K562 (cell line): Measurements from ENCODE around the gene POLD4. TPM values are rescaled to one million over a fixed set of nuclear protein-coding genes. Genes with fewer than 3 reads are reported as not detected.

Experiments used
- ATAC-seq: fragments of 200-7000 bp; cut with Tn5 transposase; 3 replicates; pipeline ENCODE4 v1.9.1; 2020; ENCODE audit warnings: moderate library complexity
- BruUV-seq: library from RNA; stranded (reverse); fragments of 400-500 nt; replicated peaks from 2 replicates; lab custom pipeline; 2021; lab: Mats Ljungman, UMichigan
- CTCF ChIA-PET: fragments of 300-600 bp; formaldehyde crosslinking; extraction: SDS; loops from one replicate; lab custom pipeline; 2021; ENCODE audit warnings: low intra/inter-chr PET ratio; lab: Yijun Ruan, JAX
- POLR2A ChIA-PET: fragments of 300-600, 350-650 bp; sonication (Branson Sonifier 250); formaldehyde crosslinking; extraction: SDS; loops from one replicate; lab custom pipeline; 2021; ENCODE audit warnings: antibody characterized with exemption, inconsistent platforms; lab: Yijun Ruan, JAX
- DNase-seq, 4 experiments: peaks; one replicate each; pipeline versions ENCODE4 v3.0.0 to v3.0.0-alpha.2; 2011 to 2018; ENCODE audit warnings: low spot score in 3 of 4, mixed read lengths in 3 of 4; ENCODE audit errors: extremely low read depth in 1 of 4
- FAIRE-seq: peaks from 2 replicates; lab custom pipeline; 2011; peaks lifted over from hg19 to GRCh38; lab: Jason Lieb, UNC
- H2AFZ ChIP-seq: 2 replicates; pipeline ENCODE4 v1.6.0; 2011; ENCODE audit warnings: low read depth, low read length, control low read depth, inconsistent platforms
- H3K27ac ChIP-seq: fragments of 200-600 bp; 3 replicates; pipeline ENCODE4 v1.8.0; 2011; ENCODE audit warnings: low read depth, mild to moderate bottlenecking, control low read depth, inconsistent platforms, low read length, moderate library complexity, mixed read lengths; ENCODE audit errors: extremely low read depth
- H3K27me3 ChIP-seq, 2 experiments: fragments of 300-600 bp in 1 of 2; 2 replicates in 1 of 2; 3 replicates in 1 of 2; pipeline versions ENCODE4 v1.6.0 to v1.8.0; 2011; ENCODE audit warnings: inconsistent platforms in 2 of 2, low read length in 2 of 2, mild to moderate bottlenecking in 1 of 2, mixed read lengths in 1 of 2, moderate library complexity in 1 of 2; ENCODE audit not compliant: control insufficient read depth in 2 of 2, insufficient read depth in 2 of 2
- H3K36me3 ChIP-seq: fragments of 300-600 bp; 3 replicates; pipeline ENCODE4 v1.8.0; 2011; ENCODE audit warnings: mild to moderate bottlenecking, low read length, inconsistent platforms; ENCODE audit not compliant: control insufficient read depth, insufficient read depth
- H3K4me1 ChIP-seq, 2 experiments: fragments of 200-600 bp in 1 of 2; replicated peaks in 1 of 2; 2 replicates in 1 of 2; 3 replicates in 1 of 2; pipeline versions ENCODE4 v1.5.1 to v1.8.0; 2011; ENCODE audit warnings: inconsistent platforms in 2 of 2, low read length in 2 of 2, mild to moderate bottlenecking in 1 of 2, mixed read lengths in 1 of 2, moderate library complexity in 1 of 2; ENCODE audit not compliant: control insufficient read depth in 2 of 2, insufficient read depth in 2 of 2
- H3K4me2 ChIP-seq: 2 replicates; pipeline ENCODE4 v1.6.1; 2011; ENCODE audit warnings: low read length, control low read depth, inconsistent platforms, mixed read lengths; ENCODE audit not compliant: insufficient read depth
- H3K4me3 ChIP-seq: fragments of 200-600 bp; sonication (generic), shearing (Covaris generic); 2 replicates; pipeline ENCODE4 v1.5.1; 2016; ENCODE audit warnings: control low read depth, inconsistent platforms
- H3K79me2 ChIP-seq: fragments of 200-600 bp; 3 replicates; pipeline ENCODE4 v1.8.0; 2011; ENCODE audit warnings: low read length, inconsistent platforms; ENCODE audit not compliant: control insufficient read depth, insufficient read depth
- H3K9ac ChIP-seq, 2 experiments: 2 replicates each; pipeline versions ENCODE4 v1.6.0 to v1.6.1; 2011; ENCODE audit warnings: low read depth in 2 of 2, low read length in 2 of 2, control low read depth in 1 of 2, inconsistent platforms in 1 of 2, mild to moderate bottlenecking in 1 of 2, mixed read lengths in 1 of 2; ENCODE audit not compliant: insufficient read depth in 1 of 2
- H3K9me1 ChIP-seq: one replicate; pipeline ENCODE4 v1.6.0; 2011; ENCODE audit warnings: inconsistent platforms, mild to moderate bottlenecking, low read length, moderate library complexity; ENCODE audit not compliant: control insufficient read depth, insufficient read depth
- H3K9me3 ChIP-seq: replicated peaks from 2 replicates; pipeline ENCODE4 v1.5.1; 2011; ENCODE audit warnings: low read depth, low read length, inconsistent platforms; ENCODE audit not compliant: control insufficient read depth, insufficient read depth
- H4K20me1 ChIP-seq: replicated peaks from 2 replicates; pipeline ENCODE4 v1.6.1; 2011; ENCODE audit warnings: low read length, inconsistent platforms, mixed read lengths; ENCODE audit not compliant: control insufficient read depth, insufficient read depth
- CREB1 ChIP-seq, 2 experiments: sonication (generic) in 1 of 2; formaldehyde crosslinking in 1 of 2; IDR thresholded peaks; 2 replicates each; pipeline versions ENCODE4 v1.6.1 to v1.8.0; 2012 to 2022; ENCODE audit warnings: inconsistent platforms in 1 of 2, mild to moderate bottlenecking in 1 of 2, missing genetic modification reagents in 1 of 2, moderate library complexity in 1 of 2
- CSDE1 ChIP-seq, 2 experiments: fragments of 450-650 bp; IDR thresholded peaks; 2 replicates each; pipeline ENCODE4 v1.6.1; 2016; ENCODE audit warnings: mild to moderate bottlenecking in 1 of 2
- EHMT2 ChIP-seq: fragments of 450-650 bp; IDR thresholded peaks from 2 replicates; pipeline ENCODE4 v1.6.1; 2018; ENCODE audit warnings: antibody characterized with exemption
- ELF1 ChIP-seq: fragments of 200-800 bp; sonication (Bioruptor generic); IDR thresholded peaks from 2 replicates; pipeline ENCODE4 v1.6.1; 2016; ENCODE audit warnings: missing genetic modification characterization, missing compliant biosample characterization
- ETS2 ChIP-seq: IDR thresholded peaks from 2 replicates; pipeline ENCODE4 v1.6.1; 2016; ENCODE audit warnings: borderline replicate concordance, missing genetic modification characterization, mild to moderate bottlenecking, moderate library complexity, missing compliant biosample characterization; ENCODE audit not compliant: poor library complexity, severe bottlenecking
- HSF4 ChIP-seq: fragments of 250-450 bp; sonication (Bioruptor Pico); IDR thresholded peaks from 2 replicates; pipeline ENCODE4 v2.1.2; 2022; ENCODE audit warnings: mild to moderate bottlenecking, moderate library complexity, borderline replicate concordance
- MCM2 ChIP-seq: fragments of 450-650 bp; IDR thresholded peaks from 2 replicates; pipeline ENCODE4 v1.6.1; 2017; ENCODE audit warnings: low read depth, mild to moderate bottlenecking
- PREB ChIP-seq: sonication (generic); formaldehyde crosslinking; IDR thresholded peaks from 2 replicates; pipeline ENCODE4 v1.8.1; 2023; ENCODE audit warnings: mild to moderate bottlenecking, missing genetic modification reagents
- RAD21 ChIP-seq, 2 experiments: fragments of 250-450 bp in 1 of 2; fragments of 450-650 bp in 1 of 2; sonication (Bioruptor Pico) in 1 of 2; formaldehyde crosslinking in 1 of 2; IDR thresholded peaks in 1 of 2; conservative IDR thresholded peaks in 1 of 2; 2 replicates each; pipeline versions ENCODE4 v1.4.0 to v1.8.0; 2020 to 2022; ENCODE audit warnings: mild to moderate bottlenecking in 2 of 2, moderate library complexity in 1 of 2
- RBM22 ChIP-seq: fragments of 200-400 bp; formaldehyde crosslinking; IDR thresholded peaks from 2 replicates; pipeline ENCODE4 v1.6.1; 2018; ENCODE audit warnings: low read length, low read depth; ENCODE audit not compliant: poor library complexity, severe bottlenecking
- SIN3A ChIP-seq, 2 experiments: fragments of 150-350 bp in 1 of 2; IDR thresholded peaks; 2 replicates each; pipeline ENCODE4 v1.6.1; 2011 to 2016; ENCODE audit warnings: borderline replicate concordance in 2 of 2, low read depth in 2 of 2, low read length in 2 of 2, mild to moderate bottlenecking in 2 of 2, moderate library complexity in 2 of 2; ENCODE audit not compliant: control insufficient read depth in 1 of 2
- SMARCB1 ChIP-seq: IDR thresholded peaks from 2 replicates; pipeline ENCODE4 v1.6.1; 2011; ENCODE audit warnings: improper control_type of control experiment, low read depth; ENCODE audit not compliant: insufficient read length
- ZNF12 ChIP-seq: sonication (generic); formaldehyde crosslinking; IDR thresholded peaks from 2 replicates; pipeline ENCODE4 v1.4.0; 2020; ENCODE audit warnings: mild to moderate bottlenecking, missing genetic modification reagents
- ZNF280A ChIP-seq: fragments of 450-650 bp; IDR thresholded peaks from 2 replicates; pipeline ENCODE4 v1.6.1; 2018; ENCODE audit warnings: mild to moderate bottlenecking, low read depth; ENCODE audit not compliant: partially characterized antibody
- ZNF408 ChIP-seq: fragments of 250-450 bp; sonication (Bioruptor Pico); IDR thresholded peaks from 2 replicates; pipeline ENCODE4 v1.4.0; 2020; ENCODE audit warnings: low read depth, mild to moderate bottlenecking, moderate library complexity
- WGBS: fragments of 100-300 bp; shearing (Covaris generic); methylation state at CpG from one replicate; pipeline ENCODE4 v1.1.6; 2016; ENCODE audit warnings: low coverage, mixed read lengths; ENCODE audit not compliant: insufficient coverage; ENCODE audit errors: missing lambda C conversion rate; 5-methylcytosine and 5-hydroxymethylcytosine counted together
- in situ Hi-C: fragments of 300-500 bp; cut with MboI; formaldehyde crosslinking; loops from 4 replicates; pipeline ENCODE4 v1.15.0; 2018; ENCODE audit warnings: inconsistent platforms, mixed read lengths
- intact Hi-C: fragments of 100-400 bp; cut with micrococcal nuclease; formaldehyde crosslinking; loops from 2 replicates; pipeline ENCODE4 v1.14.2; 2022
- polyA plus RNA-seq, 8 experiments: library from polyadenylated mRNA; depleted of rRNA in 4 of 8; stranded (reverse) in 5 of 8; unstranded in 3 of 8; fragments of >200 nt; fragmentation: Nextera tagmentation in 2 of 8; fragmentation: Illumina TruSeq in 1 of 8; extraction: Ambion mirVana in 2 of 8; extraction: Trizol in 1 of 8; gene quantifications; 2 replicates each; pipeline versions ENCODE4 v1.2.1 to v1.2.3, GENCODE V29; 2011 to 2014; ENCODE audit warnings: inconsistent platforms in 1 of 8, missing spikeins in 1 of 8
- total RNA-seq, 7 experiments: library from RNA; depleted of rRNA in 6 of 7; stranded (reverse); fragments of >200 nt in 6 of 7; fragmentation: Illumina TruSeq in 2 of 7; extraction: Trizol in 2 of 7; gene quantifications; 2 replicates each; pipeline versions ENCODE4 v1.2.1 to v1.2.3, GENCODE V29; 2011 to 2021; ENCODE audit warnings: low replicate concordance in 1 of 7
- TF ChIP-seq, protein P1 (sequence below), 2 experiments: fragments of 450-650 bp in 1 of 2; sonication (generic) in 1 of 2; formaldehyde crosslinking; conservative IDR thresholded peaks; 2 replicates each; pipeline versions ENCODE4 v1.4.0 to v1.8.1; 2020 to 2022; ENCODE audit warnings: mild to moderate bottlenecking in 1 of 2, missing genetic modification reagents in 1 of 2

Gene POLD4
- total and polyA plus RNA-seq, 9 of the 15 experiments (the other 6 are each of a cell fraction or from before 2014, with no cell fraction given) = 5.8 to 64.5 (median 18.3) TPM

DNA sequence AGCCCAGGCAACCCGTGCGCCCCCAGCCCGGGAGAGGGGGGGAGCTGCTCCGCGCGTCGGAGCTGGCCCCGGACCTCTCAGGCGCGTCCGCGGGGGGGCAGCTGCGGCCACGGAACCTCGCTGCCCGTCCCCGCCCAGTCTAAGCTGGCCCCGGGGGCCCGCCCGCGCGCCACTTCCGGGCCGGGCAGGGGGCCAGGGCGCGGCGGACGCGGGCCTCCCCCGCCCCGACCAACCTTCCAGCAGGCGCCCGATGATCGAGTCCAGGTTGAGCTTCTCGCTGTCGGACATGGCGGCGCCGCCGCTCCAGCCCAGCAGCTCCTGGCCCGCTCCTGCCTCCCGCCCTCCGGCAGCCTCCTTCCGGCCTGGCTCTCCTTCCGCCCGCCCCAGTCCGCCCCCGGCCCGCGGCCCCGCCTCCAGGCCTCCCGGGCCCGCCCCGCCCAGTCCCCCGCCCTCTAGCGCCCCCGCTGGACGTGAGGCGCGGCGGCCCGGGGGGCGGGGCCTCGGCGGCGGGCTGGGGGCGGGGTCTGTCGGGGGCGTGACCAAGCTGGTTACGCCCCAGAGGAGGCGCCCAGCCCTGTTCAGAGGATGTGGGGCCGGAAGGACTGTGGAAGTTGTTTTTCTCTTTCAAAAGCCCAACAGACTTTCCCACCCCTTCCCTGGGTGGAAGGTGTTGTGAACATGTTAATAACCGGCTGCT lies 48.3 kb upstream of the POLD4 start, which contains the start of gene PPP1CA:
Gene PPP1CA (minus strand): TSS at position 364 of the 697 bp plus-strand sequence. CDS start 76 bp downstream, at position 288.
- Histone ChIP-seq H3K9me3 (no peaks in the 10 kb centered on the region), H3K4me3 (peak within 1 kb of the TSS; percentile 91), H3K36me3 (peaks cover 40% of the 10 kb centered on the region), H3K27ac (peak within 1 kb of the TSS; percentile 97), H4K20me1 (0 out of 2 replicates have a peak, but pooled peaks cover 4% of the 10 kb centered on the region), H2AFZ (peak within 1 kb of the TSS; percentile 92), H3K9ac (peak within 1 kb of the TSS; percentile 95 to 96), H3K79me2 (peaks cover 23% of the 10 kb centered on the region), H3K4me2 (peak within 1 kb of the TSS; percentile 84), H3K27me3 (no peaks in the 10 kb centered on the region), H3K4me1 (peaks cover 26 to 88% of the 10 kb centered on the region in 2 experiments), H3K9me1 (no peaks in the 10 kb centered on the region)
- in situ Hi-C loops = no loop called here
- ChIA-PET CTCF (interaction anchor here (0.7 to 1.2 kb wide), 5 partner anchors 27 to 357 kb away, joined by 3 to 13 read pairs (median 3); partner anchors contain the start of genes PITPNM1, RPS6KB2 and TMEM134), POLR2A (interaction anchor here (0.5 to 2.2 kb wide), 22 partner anchors 10 to 385 kb away, joined by 3 to 19 read pairs (median 4); partner anchors contain the start of genes AIP, CDK2AP2, GSTP1 and RAD9A)
- 0% methylated on average over 3 of the region's 73 CpGs for WGBS
- DNase-seq (peak; percentile 90 to 99 (median 98)), ATAC-seq (peak; percentile 89), FAIRE-seq (peak; percentile 92)
- BruUV-seq = no TSS peak
- intact Hi-C loops = loop anchor here (1.0 to 5.0 kb wide), 4 partner anchors 68 to 181 kb away; partner anchors contain the start of genes AIP, GSTP1 and TMEM134
- TF ChIP-seq HSF4 (CRISPR knock-in tag) (no peak), RAD21 (CRISPR knock-in tag; conservative IDR thresholded peaks at IDR 0.05 in 1 of 2, IDR thresholded peaks at IDR 0.05 in 1 of 2) (peak; percentile 66 to 78), MCM2 (no peak), ZNF408 (no peak), PREB (CRISPR knock-in tag) (no peak), CREB1 (IDR thresholded peaks at IDR 0.05) (peak; percentile 1; the same call in 1 of the 2 replicates), CREB1 (CRISPR knock-in tag; IDR thresholded peaks at IDR 0.05) (no peak), EHMT2 (no peak), CSDE1 (IDR thresholded peaks at IDR 0.05) (no peak), SMARCB1 (no peak), ZNF280A (no peak), ETS2 (tag) (no peak), ELF1 (tag) (peak; percentile 96), ZNF12 (no peak), RBM22 (no peak), SIN3A (IDR thresholded peaks at IDR 0.05; ENCODE audit: borderline replicate concordance in 2 of 2, control insufficient read depth in 1 of 2, low read depth in 2 of 2, low read length in 2 of 2) (peak in 1 of 2 experiments; percentile 75; a peak in 1 of 4 replicates)
- TF ChIP-seq, protein P1, sequence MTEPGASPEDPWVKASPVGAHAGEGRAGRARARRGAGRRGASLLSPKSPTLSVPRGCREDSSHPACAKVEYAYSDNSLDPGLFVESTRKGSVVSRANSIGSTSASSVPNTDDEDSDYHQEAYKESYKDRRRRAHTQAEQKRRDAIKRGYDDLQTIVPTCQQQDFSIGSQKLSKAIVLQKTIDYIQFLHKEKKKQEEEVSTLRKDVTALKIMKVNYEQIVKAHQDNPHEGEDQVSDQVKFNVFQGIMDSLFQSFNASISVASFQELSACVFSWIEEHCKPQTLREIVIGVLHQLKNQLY (CRISPR knock-in tag; conservative IDR thresholded peaks at IDR 0.05) = no peak
